Body of pancreas (tissue), 4 donors: Measurements from ENCODE around the gene USP5. TPM values are rescaled to one million over a fixed set of nuclear protein-coding genes. Genes with fewer than 3 reads are reported as not detected.

Experiments
- ATAC-seq: fragments of 150-250 bp; one replicate; pipeline ENCODE4 v1.9.1; 2016
- DNase-seq, 4 donors: peaks; one replicate each; pipeline ENCODE4 v3.0.0-alpha.2; 2019
- H3K27ac ChIP-seq, 4 donors: fragments of 200-600 bp; sonication (generic); 1 replicate in 3 of 4; 2 replicates in 1 of 4; pipeline versions ENCODE4 v1.5.1 to v1.6.1; 2016 to 2019; ENCODE audit warnings: mild to moderate bottlenecking in 1 of 4, mixed read lengths in 1 of 4, moderate library complexity in 1 of 4
- H3K27me3 ChIP-seq, 2 donors: fragments of 200-600 bp; sonication (generic); one replicate each; pipeline ENCODE4 v1.6.0; 2016; ENCODE audit warnings: mild to moderate bottlenecking in 1 of 2
- H3K36me3 ChIP-seq, 2 donors: fragments of 200-600 bp; sonication (generic); replicated peaks in 1 of 2; 2 replicates each; pipeline ENCODE4 v1.5.1; 2016; ENCODE audit warnings: low read depth in 2 of 2; ENCODE audit not compliant: insufficient read depth in 1 of 2
- H3K4me1 ChIP-seq: fragments of 200-600 bp; sonication (generic); one replicate; pipeline ENCODE4 v1.6.0; 2016
- H3K4me3 ChIP-seq, 2 donors: fragments of 200-600 bp; sonication (generic); 1 replicate in 1 of 2; 2 replicates in 1 of 2; pipeline ENCODE4 v1.5.1; 2016 to 2019
- H3K9me3 ChIP-seq, 3 donors: fragments of 200-600 bp; sonication (generic); 1 replicate in 2 of 3; 2 replicates in 1 of 3; pipeline ENCODE4 v1.5.1; 2016
- POLR2A ChIP-seq, 3 donors: fragments of 450-650 bp; IDR thresholded peaks; one replicate each; pipeline ENCODE4 v1.6.1; 2016; ENCODE audit warnings: antibody characterized with exemption in 3 of 3, mild to moderate bottlenecking in 2 of 3
- WGBS, 2 donors: methylation state at CpG; one replicate each; pipeline ENCODE4 v1.1.5; 2017; 5-methylcytosine and 5-hydroxymethylcytosine counted together
- intact Hi-C: fragments of 100-400 bp; cut with DNase I; formaldehyde crosslinking; loops from one replicate; pipeline ENCODE4 v1.15.1; 2023
- total RNA-seq, 2 donors: library from RNA; depleted of rRNA; stranded (reverse); fragments of >200 nt; gene quantifications; one replicate each; pipeline ENCODE4 v1.1.0, GENCODE V29; 2016
- TF ChIP-seq, protein P1 (sequence below), 7 experiments: fragments of 450-650 bp in 4 of 7; fragments of 200-600 bp in 3 of 7; sonication (generic) in 3 of 7; IDR thresholded peaks; one replicate each; pipeline ENCODE4 v1.5.1; 2016 to 2019; ENCODE audit warnings: antibody characterized with exemption in 7 of 7

USP5 gene
- total RNA-seq, 2 donors from 2014 or later: 18.2 to 60.6 TPM

DNA sequence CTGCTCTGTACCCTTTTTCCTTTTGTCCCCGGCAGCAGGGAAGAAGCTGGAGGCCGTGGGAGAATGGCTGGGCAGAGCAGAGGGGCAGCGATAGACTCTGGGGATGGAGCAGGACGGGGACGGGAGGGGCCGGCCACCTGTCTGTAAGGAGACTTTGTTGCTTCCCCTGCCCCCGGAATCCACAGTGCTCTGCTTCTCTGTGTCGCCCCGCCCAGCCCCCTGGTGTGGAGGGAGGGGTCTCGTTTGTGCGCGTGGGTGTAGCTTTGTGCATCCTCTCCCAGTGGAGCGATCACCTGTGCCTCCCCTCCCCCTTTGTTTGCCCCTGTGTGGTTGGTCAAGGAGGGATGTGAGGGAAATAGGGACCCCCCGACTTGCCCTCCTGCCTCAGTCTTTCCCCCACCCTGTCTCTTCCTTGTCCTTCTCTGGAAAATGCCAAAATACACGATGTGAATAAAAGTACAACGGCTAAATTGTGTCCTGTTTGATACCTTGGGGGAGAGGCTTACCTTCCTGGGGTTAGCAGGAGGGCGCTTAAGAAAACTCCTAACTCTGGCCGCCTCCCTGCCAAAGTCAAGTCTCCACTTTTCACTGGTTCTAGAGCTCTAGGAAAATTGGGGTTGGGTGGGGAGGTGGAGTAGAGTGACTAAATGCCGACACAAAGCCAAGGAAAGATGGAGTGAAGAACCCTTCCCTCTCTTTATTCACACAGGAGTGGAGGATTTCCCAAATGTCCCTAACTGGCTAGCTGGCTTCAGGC is 14.4 kb downstream of the USP5 start:
- Histone ChIP-seq H3K4me3 (no peak overlapping the region), H3K27ac (peak overlapping the region in 3 of 4 donors; percentile 83 to 96 (median 89)), H3K27me3 (no peaks in the 10 kb centered on the region), H3K4me1 (peaks cover 32% of the 10 kb centered on the region), H3K9me3 (no peaks in the 10 kb centered on the region), H3K36me3 (peaks cover 0 to 16% of the 10 kb centered on the region in 2 donors)
- 72 to 76% methylated on average over 19 of the region's 19 CpGs for WGBS, 2 donors
- ATAC-seq (no peak), DNase-seq (no peak)
- TF ChIP-seq, protein P1, sequence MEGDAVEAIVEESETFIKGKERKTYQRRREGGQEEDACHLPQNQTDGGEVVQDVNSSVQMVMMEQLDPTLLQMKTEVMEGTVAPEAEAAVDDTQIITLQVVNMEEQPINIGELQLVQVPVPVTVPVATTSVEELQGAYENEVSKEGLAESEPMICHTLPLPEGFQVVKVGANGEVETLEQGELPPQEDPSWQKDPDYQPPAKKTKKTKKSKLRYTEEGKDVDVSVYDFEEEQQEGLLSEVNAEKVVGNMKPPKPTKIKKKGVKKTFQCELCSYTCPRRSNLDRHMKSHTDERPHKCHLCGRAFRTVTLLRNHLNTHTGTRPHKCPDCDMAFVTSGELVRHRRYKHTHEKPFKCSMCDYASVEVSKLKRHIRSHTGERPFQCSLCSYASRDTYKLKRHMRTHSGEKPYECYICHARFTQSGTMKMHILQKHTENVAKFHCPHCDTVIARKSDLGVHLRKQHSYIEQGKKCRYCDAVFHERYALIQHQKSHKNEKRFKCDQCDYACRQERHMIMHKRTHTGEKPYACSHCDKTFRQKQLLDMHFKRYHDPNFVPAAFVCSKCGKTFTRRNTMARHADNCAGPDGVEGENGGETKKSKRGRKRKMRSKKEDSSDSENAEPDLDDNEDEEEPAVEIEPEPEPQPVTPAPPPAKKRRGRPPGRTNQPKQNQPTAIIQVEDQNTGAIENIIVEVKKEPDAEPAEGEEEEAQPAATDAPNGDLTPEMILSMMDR (IDR thresholded peaks at IDR 0.05): no peak
- TF ChIP-seq POLR2A (IDR thresholded peaks at IDR 0.05): no peak
- intact Hi-C loops: no loop called here

DNA sequence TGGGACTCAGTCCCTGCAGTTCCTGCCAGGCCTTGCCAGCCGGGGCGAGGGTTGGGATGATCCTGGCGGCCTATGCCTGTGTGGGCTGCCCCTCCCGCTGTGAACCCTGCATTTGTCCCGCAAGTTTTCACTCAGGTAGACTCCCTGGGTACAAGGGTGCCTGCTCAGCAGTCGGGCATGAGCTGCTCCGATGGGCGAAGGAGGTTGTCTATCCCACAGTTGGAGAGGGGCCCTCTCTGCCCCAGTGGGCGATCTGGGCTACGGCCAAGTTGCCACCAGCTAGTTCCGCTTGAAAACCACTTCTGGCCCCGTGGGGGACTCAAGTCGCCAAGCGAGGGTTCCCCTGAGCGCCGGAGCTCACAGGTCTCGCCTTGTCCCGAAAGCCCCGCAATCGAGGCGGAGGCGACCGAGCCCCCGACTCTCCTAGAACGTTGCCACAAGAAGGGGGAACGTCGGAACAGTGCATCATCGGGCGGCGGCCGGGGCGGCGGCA is 15.0 kb downstream of the USP5 start:
- DNase-seq: peak in 1 of 4 donors; percentile 48
- intact Hi-C loops: no loop called here
- Histone ChIP-seq H3K4me1 (peaks cover 38% of the 10 kb centered on the region), H3K27me3 (no peaks in the 10 kb centered on the region), H3K9me3 (no peaks in the 10 kb centered on the region), H3K27ac (peak overlapping the region; percentile 52 to 96 (median 86)), H3K4me3 (peak overlapping the region; percentile 80 to 88), H3K36me3 (peaks cover 0 to 10% of the 10 kb centered on the region in 2 donors)
- ATAC-seq: peak; percentile 12
- WGBS, 2 donors: 2 to 4% methylated on average over 4 to 28 of the region's 33 CpGs
- TF ChIP-seq POLR2A (IDR thresholded peaks at IDR 0.05): no peak
- TF ChIP-seq, protein P1 (IDR thresholded peaks at IDR 0.05): no peak

DNA sequence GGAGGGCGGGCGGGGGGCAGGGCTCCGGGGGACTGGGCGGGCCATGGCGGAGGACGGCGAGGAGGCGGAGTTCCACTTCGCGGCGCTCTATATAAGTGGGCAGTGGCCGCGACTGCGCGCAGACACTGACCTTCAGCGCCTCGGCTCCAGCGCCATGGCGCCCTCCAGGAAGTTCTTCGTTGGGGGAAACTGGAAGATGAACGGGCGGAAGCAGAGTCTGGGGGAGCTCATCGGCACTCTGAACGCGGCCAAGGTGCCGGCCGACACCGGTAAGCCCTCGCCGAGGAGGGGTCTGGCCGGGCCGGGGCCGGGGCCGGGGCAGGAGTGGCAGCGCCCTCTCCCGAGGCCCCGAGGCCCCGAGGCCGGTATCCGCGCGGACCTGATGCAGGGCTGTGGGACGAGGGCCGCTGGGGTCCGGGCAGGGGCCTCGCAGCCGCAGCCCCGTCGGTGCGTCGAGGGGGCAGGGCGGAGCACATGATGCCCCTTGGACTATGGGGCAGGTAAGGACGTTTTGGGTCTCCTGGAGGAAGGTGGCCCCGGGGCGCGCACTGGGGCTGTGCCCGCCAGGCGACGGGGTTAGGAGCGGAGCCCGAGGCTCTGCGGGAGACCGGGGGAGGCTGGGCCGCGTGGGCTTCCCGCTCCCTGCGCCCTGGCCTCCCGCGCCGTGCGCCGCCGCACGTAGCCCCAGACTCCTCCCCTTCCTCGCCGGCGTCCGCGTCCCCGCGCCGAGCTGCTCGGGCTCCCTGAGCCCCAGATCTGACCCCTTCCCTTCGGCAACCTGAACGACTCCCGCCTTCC is 15.7 kb downstream of the USP5 start, which contains the start of gene TPI1:
TPI1 (plus strand) TSS at position 119 of the 798 bp plus-strand sequence; CDS start at position 155, 36 bp downstream.
- H3K9me3 ChIP-seq: no peaks in the 10 kb centered on the region
- H3K27me3 ChIP-seq: no peaks in the 10 kb centered on the region
- intact Hi-C loops: no loop called here
- TF ChIP-seq, protein P1 (IDR thresholded peaks at IDR 0.05): peak in 3 of 7 experiments; percentile 8 to 14 (median 10)
- TF ChIP-seq POLR2A (IDR thresholded peaks at IDR 0.05): peak; percentile 99 to 100 (median 100)
- peak within 1 kb of the TSS; percentile 83 to 96 (median 88) for H3K27ac ChIP-seq
- H3K4me1 ChIP-seq: peaks cover 42% of the 10 kb centered on the region
- DNase-seq: peak; percentile 85 to 91 (median 87)
- H3K4me3 ChIP-seq: peak within 1 kb of the TSS; percentile 80 to 88
- peak; percentile 88 for ATAC-seq
- H3K36me3 ChIP-seq: peaks cover 0 to 10% of the 10 kb centered on the region in 2 donors
- 0% methylated on average over 7 to 60 of the region's 86 CpGs for WGBS, 2 donors

DNA sequence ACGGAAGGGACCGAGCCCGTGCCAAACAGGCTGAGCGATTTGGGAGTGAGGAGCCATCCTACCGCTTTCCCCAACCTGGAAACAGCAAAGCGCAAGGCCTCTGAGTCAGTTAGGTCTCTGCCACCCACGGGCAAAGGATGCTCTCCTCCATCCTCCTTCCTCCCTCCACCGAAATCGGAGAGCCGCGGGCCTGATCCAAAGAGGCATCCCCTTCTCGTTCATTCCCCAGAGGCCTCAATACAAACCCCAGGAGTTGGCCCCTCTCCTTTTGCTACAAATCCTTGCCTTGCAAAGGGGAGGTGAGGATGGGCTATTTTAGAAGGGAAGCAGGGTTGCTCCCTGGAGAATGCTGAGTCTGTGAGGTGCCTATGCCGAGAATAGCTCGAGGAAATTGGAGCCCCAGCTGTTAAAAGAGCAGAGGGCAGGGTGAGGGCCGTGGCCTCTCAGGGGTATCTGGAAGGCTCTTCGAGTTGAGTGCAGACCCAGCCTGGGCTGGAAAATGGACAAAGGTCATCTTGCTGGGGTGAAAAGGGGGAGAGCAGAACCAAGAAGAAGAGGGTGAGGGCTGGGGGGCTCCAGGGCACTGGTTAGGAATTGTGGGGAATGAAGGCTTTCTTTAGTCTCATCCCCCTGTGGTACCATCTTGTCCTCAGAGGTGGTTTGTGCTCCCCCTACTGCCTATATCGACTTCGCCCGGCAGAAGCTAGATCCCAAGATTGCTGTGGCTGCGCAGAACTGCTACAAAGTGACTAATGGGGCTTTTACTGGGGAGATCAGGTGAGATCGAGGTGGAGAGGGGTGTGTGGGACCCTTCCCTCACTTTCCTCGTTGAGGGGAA is 16.5 kb downstream of the USP5 start:
- peaks cover 42% of the 10 kb centered on the region for H3K4me1 ChIP-seq
- peak overlapping the region; percentile 80 to 88 for H3K4me3 ChIP-seq

More for the DNA sequence above, 16.5 kb downstream of the USP5 start:
- DNase-seq (no peak), ATAC-seq (no peak)
- no peaks in the 10 kb centered on the region for H3K27me3 ChIP-seq
- intact Hi-C loops: no loop called here
- peaks cover 0 to 8% of the 10 kb centered on the region in 2 donors for H3K36me3 ChIP-seq
- TF ChIP-seq POLR2A (IDR thresholded peaks at IDR 0.05): no peak
- TF ChIP-seq, protein P1 (IDR thresholded peaks at IDR 0.05): no peak
- WGBS, 2 donors: 9 to 11% methylated on average over 20 to 22 of the region's 22 CpGs
- H3K9me3 ChIP-seq: no peaks in the 10 kb centered on the region
- H3K27ac ChIP-seq: peak overlapping the region; percentile 83 to 96 (median 88)
